ENCODE data around the gene CBX2. TPM values are rescaled to one million over a fixed set of nuclear protein-coding genes. Genes with fewer than 3 reads are reported as not detected.

Gene CBX2
- total RNA-seq, 1 donor, result 0.63 TPM

- no peak for TF ChIP-seq CTCF (IDR thresholded peaks at IDR 0.05; ENCODE audit: insufficient read depth, low read length)
- no peak for DNase-seq (ENCODE audit: low read depth)
- H3K4me3 ChIP-seq (ENCODE audit: low read depth, low read length), result no peak overlapping the region
These were observed 45.7 kb upstream of the CBX2 start for GRCh38 chr17:79732254-79732653.

- no peak for TF ChIP-seq CTCF (IDR thresholded peaks at IDR 0.05; ENCODE audit: insufficient read depth, low read length)
- DNase-seq (ENCODE audit: low read depth), result no peak
- H3K4me3 ChIP-seq (ENCODE audit: low read depth, low read length), result no peak overlapping the region
These were observed 44.9 kb upstream of the CBX2 start for GRCh38 chr17:79732804-79733691.

GRCh38 chr17:79733692-79734070 is 44.3 kb upstream of the CBX2 start:
- no peak overlapping the region for H3K4me3 ChIP-seq (ENCODE audit: low read depth, low read length)
- no peak for TF ChIP-seq CTCF (IDR thresholded peaks at IDR 0.05; ENCODE audit: insufficient read depth, low read length)
- DNase-seq (ENCODE audit: low read depth), result no peak

GRCh38 chr17:79735096-79735495 is 42.9 kb upstream of the CBX2 start:
- no peak overlapping the region for H3K4me3 ChIP-seq (ENCODE audit: low read depth, low read length)
- TF ChIP-seq CTCF (IDR thresholded peaks at IDR 0.05; ENCODE audit: insufficient read depth, low read length), result no peak
- no peak for DNase-seq (ENCODE audit: low read depth)

DNA sequence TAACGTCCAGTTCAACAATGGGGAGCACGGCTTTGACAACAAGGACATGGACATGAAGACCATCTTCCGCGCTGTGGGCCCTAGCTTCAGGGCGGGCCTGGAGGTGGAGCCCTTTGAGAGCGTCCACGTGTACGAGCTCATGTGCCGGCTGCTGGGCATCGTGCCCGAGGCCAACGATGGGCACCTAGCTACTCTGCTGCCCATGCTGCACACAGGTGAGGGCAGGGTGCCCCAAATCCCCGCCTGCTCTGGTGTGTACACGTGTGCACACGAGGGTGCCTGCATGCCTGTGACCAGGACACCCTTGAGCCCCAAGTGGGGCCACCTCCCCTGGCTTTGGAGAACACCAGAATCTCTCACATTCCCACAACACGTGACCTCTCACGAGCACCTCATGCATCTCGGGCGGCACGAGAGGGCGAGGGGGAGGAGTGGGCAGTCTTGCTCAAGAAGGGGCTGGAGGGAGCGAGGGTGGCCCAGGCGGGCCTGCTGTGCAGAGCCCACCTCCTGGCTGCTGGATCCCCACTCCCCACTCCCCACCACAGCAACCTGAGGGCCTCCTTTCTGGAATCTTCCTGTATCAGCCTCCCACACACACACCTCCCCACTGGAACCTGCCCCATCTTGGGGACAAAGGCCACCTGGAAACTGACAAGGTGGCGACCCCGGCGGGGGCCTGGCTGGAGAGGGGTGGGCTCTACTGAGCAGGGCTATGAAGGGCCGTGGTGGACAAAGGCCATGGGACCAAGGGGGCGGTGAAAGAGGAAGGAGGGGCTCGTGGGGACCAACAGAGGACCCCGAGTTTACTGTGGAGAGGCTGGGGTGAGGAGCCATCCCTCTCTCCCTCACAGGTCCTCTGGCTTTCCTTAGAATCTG is 40.7 kb upstream of the CBX2 start:
- no peak overlapping the region for H3K4me3 ChIP-seq (ENCODE audit: low read depth, low read length)
- no peak for DNase-seq (ENCODE audit: low read depth)
- TF ChIP-seq CTCF (IDR thresholded peaks at IDR 0.05; ENCODE audit: insufficient read depth, low read length), result no peak

DNA sequence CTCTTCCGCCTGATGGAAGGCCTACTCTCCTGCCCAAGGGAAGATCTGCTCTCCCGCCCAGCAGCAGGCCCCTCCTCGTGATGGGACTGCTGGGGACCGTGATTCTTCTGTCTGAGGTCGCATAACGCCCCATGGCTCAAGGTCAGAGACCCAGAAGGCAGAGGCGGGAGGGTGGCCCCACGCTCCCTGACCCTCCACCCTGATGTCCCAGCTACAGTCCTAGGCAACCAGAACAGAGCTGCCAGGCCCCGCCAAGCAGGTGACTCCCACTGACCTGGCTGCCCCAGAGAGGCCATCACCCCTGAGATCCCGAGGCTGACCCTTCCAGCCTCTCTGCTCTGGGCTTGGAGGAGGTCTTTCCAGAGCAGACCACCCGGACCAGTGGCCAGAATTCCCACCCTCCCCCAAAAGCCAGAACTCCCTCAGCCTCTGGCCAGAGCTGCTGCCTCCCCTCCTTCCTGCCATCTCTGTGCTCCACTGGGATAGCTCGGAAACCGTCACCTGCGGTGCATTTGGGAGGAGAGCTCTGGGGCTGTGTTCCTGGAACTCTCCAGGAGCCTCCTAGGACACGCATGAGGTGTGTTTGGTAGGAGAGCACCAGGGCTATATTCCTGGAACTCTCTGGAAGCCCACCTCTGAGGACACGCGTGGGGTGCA is 39.9 kb upstream of the CBX2 start:
- DNase-seq (ENCODE audit: low read depth), result no peak
- no peak overlapping the region for H3K4me3 ChIP-seq (ENCODE audit: low read depth, low read length)
- no peak for TF ChIP-seq CTCF (IDR thresholded peaks at IDR 0.05; ENCODE audit: insufficient read depth, low read length)
